SK-N-SH treated with all-trans-retinoic acid at 6 μM for 48 hours (cell line): ENCODE results near the gene SMIM7.
A peak's percentile ranks its signal among the peaks of the same experiment; 100 is the strongest.

Experiments
- ATAC-seq: fragments of 200-7000 bp; cut with Tn5 transposase; 3 replicates; pipeline ENCODE4 v1.9.1; 2020; ENCODE audit warnings: mild to moderate bottlenecking, moderate library complexity
- ARNTL ChIP-seq: fragments of 450-650 bp; formaldehyde crosslinking; IDR thresholded peaks from 2 replicates; pipeline ENCODE4 v1.5.0; 2020; ENCODE audit warnings: low read depth, mild to moderate bottlenecking, moderate library complexity, borderline replicate concordance
- BACH2 ChIP-seq: fragments of 250-450 bp; sonication (Bioruptor Pico); IDR thresholded peaks from 2 replicates; pipeline ENCODE4 v1.9.0; 2021; ENCODE audit warnings: mild to moderate bottlenecking, borderline replicate concordance
- CSDC2 ChIP-seq: fragments of 250-450 bp; sonication (Bioruptor Pico); IDR thresholded peaks from 2 replicates; pipeline ENCODE4 v1.5.0; 2020; ENCODE audit warnings: mild to moderate bottlenecking, moderate library complexity
- CSRNP3 ChIP-seq: fragments of 250-450 bp; sonication (Bioruptor Pico); IDR thresholded peaks from 2 replicates; pipeline ENCODE4 v1.5.1; 2021; ENCODE audit warnings: mild to moderate bottlenecking, moderate library complexity
- ESRRG ChIP-seq: fragments of 250-450 bp; sonication (Bioruptor Pico); IDR thresholded peaks from 2 replicates; pipeline ENCODE4 v1.6.1; 2021; ENCODE audit warnings: mild to moderate bottlenecking
- GLIS3 ChIP-seq: fragments of 250-450 bp; sonication (Bioruptor Pico); IDR thresholded peaks from 2 replicates; pipeline ENCODE4 v1.5.0; 2020; ENCODE audit warnings: mild to moderate bottlenecking, moderate library complexity
- ISL1 ChIP-seq: fragments of 250-450 bp; sonication (Bioruptor Pico); IDR thresholded peaks from 2 replicates; pipeline ENCODE4 v2.1.2; 2022; ENCODE audit warnings: mild to moderate bottlenecking, moderate library complexity
- OSR1 ChIP-seq: fragments of 250-450 bp; sonication (Bioruptor Pico); IDR thresholded peaks from 2 replicates; pipeline ENCODE4 v1.8.0; 2022; ENCODE audit warnings: moderate library complexity, mild to moderate bottlenecking, inconsistent platforms
- PATZ1 ChIP-seq: fragments of 250-450 bp; sonication (Bioruptor Pico); IDR thresholded peaks from 2 replicates; pipeline ENCODE4 v1.8.0; 2020; ENCODE audit warnings: mild to moderate bottlenecking, moderate library complexity, borderline replicate concordance
- PPARA ChIP-seq: fragments of 250-450 bp; sonication (Bioruptor Pico); IDR thresholded peaks from 2 replicates; pipeline ENCODE4 v1.5.0; 2020; ENCODE audit warnings: mild to moderate bottlenecking, borderline replicate concordance
- RARB ChIP-seq: fragments of 250-450 bp; sonication (Bioruptor Pico); IDR thresholded peaks from 2 replicates; pipeline ENCODE4 v1.8.0; 2021; ENCODE audit warnings: mild to moderate bottlenecking, moderate library complexity
- SNAI2 ChIP-seq: fragments of 250-450 bp; sonication (Bioruptor Pico); IDR thresholded peaks from 2 replicates; pipeline ENCODE4 v1.5.0; 2020; ENCODE audit warnings: mild to moderate bottlenecking, moderate library complexity
- TCF4 ChIP-seq: fragments of 250-450 bp; sonication (Bioruptor Pico); IDR thresholded peaks from 2 replicates; pipeline ENCODE4 v1.8.0; 2021; ENCODE audit warnings: mild to moderate bottlenecking, moderate library complexity, borderline replicate concordance
- TOX ChIP-seq: fragments of 250-450 bp; sonication (Bioruptor Pico); IDR thresholded peaks from 2 replicates; pipeline ENCODE4 v1.8.0; 2021; ENCODE audit warnings: mild to moderate bottlenecking, moderate library complexity, borderline replicate concordance
- ZC3H10 ChIP-seq: fragments of 250-450 bp; sonication (Bioruptor Pico); IDR thresholded peaks from 2 replicates; pipeline ENCODE4 v1.5.1; 2021; ENCODE audit warnings: mild to moderate bottlenecking, moderate library complexity
- ZFP3 ChIP-seq: fragments of 250-450 bp; sonication (Bioruptor Pico); IDR thresholded peaks from 2 replicates; pipeline ENCODE4 v1.5.0; 2020; ENCODE audit warnings: mild to moderate bottlenecking, moderate library complexity
- ZFP30 ChIP-seq: fragments of 450-650 bp; formaldehyde crosslinking; IDR thresholded peaks from 2 replicates; pipeline ENCODE4 v1.5.0; 2022; ENCODE audit warnings: mild to moderate bottlenecking, moderate library complexity
- ZNF565 ChIP-seq: fragments of 450-650 bp; formaldehyde crosslinking; conservative IDR thresholded peaks from 2 replicates; pipeline ENCODE4 v1.5.0; 2020; ENCODE audit warnings: low read depth, mild to moderate bottlenecking, moderate library complexity
- ZNF70 ChIP-seq: fragments of 450-650 bp; formaldehyde crosslinking; IDR thresholded peaks from 2 replicates; pipeline ENCODE4 v1.5.0; 2020; ENCODE audit warnings: mild to moderate bottlenecking, moderate library complexity
- ZNF8 ChIP-seq: fragments of 450-650 bp; formaldehyde crosslinking; IDR thresholded peaks from 2 replicates; pipeline ENCODE4 v1.5.0; 2020; ENCODE audit warnings: mild to moderate bottlenecking, moderate library complexity
- TF ChIP-seq, protein P1 (sequence below): fragments of 250-450 bp; sonication (Bioruptor Pico); IDR thresholded peaks from 2 replicates; pipeline ENCODE4 v1.8.0; 2021; ENCODE audit warnings: low read depth, mild to moderate bottlenecking, moderate library complexity, borderline replicate concordance
- TF ChIP-seq, protein P2 (sequence below): fragments of 250-450 bp; sonication (Bioruptor Pico); IDR thresholded peaks from 2 replicates; pipeline ENCODE4 v1.5.1; 2020; ENCODE audit warnings: low read depth, mild to moderate bottlenecking, moderate library complexity
- TF ChIP-seq, protein P3 (sequence below): fragments of 250-450 bp; sonication (Bioruptor Pico); IDR thresholded peaks from 2 replicates; pipeline ENCODE4 v1.5.0; 2020; ENCODE audit warnings: mild to moderate bottlenecking, moderate library complexity

Gene SMIM7

GRCh38 chr19:16659464-16659831, 496 bp downstream of the SMIM7 start:
- peak; percentile 5 for ATAC-seq
- TF ChIP-seq ZC3H10 (CRISPR knock-in tag) (no peak), ZNF70 (CRISPR knock-in tag) (no peak), PPARA (no peak), ESRRG (CRISPR knock-in tag) (no peak), ZFP30 (CRISPR knock-in tag) (no peak), TCF4 (CRISPR knock-in tag) (no peak), RARB (CRISPR knock-in tag) (no peak), OSR1 (no peak), TOX (no peak), ZNF565 (no peak), SNAI2 (CRISPR knock-in tag) (no peak), ARNTL (CRISPR knock-in tag) (no peak), ISL1 (no peak), CSRNP3 (CRISPR knock-in tag) (no peak), CSDC2 (CRISPR knock-in tag) (no peak), ZFP3 (CRISPR knock-in tag) (no peak), BACH2 (no peak)
- TF ChIP-seq, protein P1, sequence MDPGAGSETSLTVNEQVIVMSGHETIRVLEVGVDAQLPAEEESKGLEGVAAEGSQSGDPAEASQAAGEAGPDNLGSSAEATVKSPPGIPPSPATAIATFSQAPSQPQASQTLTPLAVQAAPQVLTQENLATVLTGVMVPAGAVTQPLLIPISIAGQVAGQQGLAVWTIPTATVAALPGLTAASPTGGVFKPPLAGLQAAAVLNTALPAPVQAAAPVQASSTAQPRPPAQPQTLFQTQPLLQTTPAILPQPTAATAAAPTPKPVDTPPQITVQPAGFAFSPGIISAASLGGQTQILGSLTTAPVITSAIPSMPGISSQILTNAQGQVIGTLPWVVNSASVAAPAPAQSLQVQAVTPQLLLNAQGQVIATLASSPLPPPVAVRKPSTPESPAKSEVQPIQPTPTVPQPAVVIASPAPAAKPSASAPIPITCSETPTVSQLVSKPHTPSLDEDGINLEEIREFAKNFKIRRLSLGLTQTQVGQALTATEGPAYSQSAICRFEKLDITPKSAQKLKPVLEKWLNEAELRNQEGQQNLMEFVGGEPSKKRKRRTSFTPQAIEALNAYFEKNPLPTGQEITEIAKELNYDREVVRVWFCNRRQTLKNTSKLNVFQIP (CRISPR knock-in tag) = no peak
- TF ChIP-seq, protein P2, sequence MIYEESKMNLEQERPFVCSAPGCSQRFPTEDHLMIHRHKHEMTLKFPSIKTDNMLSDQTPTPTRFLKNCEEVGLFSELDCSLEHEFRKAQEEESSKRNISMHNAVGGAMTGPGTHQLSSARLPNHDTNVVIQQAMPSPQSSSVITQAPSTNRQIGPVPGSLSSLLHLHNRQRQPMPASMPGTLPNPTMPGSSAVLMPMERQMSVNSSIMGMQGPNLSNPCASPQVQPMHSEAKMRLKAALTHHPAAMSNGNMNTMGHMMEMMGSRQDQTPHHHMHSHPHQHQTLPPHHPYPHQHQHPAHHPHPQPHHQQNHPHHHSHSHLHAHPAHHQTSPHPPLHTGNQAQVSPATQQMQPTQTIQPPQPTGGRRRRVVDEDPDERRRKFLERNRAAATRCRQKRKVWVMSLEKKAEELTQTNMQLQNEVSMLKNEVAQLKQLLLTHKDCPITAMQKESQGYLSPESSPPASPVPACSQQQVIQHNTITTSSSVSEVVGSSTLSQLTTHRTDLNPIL = no peak
- TF ChIP-seq, protein P3, sequence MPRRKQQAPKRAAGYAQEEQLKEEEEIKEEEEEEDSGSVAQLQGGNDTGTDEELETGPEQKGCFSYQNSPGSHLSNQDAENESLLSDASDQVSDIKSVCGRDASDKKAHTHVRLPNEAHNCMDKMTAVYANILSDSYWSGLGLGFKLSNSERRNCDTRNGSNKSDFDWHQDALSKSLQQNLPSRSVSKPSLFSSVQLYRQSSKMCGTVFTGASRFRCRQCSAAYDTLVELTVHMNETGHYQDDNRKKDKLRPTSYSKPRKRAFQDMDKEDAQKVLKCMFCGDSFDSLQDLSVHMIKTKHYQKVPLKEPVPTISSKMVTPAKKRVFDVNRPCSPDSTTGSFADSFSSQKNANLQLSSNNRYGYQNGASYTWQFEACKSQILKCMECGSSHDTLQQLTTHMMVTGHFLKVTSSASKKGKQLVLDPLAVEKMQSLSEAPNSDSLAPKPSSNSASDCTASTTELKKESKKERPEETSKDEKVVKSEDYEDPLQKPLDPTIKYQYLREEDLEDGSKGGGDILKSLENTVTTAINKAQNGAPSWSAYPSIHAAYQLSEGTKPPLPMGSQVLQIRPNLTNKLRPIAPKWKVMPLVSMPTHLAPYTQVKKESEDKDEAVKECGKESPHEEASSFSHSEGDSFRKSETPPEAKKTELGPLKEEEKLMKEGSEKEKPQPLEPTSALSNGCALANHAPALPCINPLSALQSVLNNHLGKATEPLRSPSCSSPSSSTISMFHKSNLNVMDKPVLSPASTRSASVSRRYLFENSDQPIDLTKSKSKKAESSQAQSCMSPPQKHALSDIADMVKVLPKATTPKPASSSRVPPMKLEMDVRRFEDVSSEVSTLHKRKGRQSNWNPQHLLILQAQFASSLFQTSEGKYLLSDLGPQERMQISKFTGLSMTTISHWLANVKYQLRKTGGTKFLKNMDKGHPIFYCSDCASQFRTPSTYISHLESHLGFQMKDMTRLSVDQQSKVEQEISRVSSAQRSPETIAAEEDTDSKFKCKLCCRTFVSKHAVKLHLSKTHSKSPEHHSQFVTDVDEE (CRISPR knock-in tag) = no peak

DNA sequence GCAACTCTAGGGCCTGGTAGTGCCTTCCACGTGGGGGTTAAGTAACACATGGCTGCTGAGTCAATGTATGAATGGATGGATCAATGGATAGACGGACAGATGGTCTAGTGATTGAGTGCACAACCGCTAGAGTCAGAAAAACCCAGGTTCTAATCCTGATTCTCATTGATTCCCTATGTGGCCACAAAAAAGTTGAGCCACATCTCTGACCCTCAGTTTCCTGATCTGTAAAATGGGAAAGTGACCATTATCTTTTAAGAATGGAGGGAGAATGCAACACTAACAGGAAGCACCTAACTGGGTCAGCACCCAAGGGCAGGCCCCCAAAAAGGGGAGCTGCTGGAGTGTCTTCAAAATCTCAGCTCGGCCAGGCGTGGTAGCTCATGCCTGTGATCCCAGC, 2.6 kb downstream of the SMIM7 start:
- TF ChIP-seq ZFP3 (CRISPR knock-in tag) = no peak
- no peak for TF ChIP-seq ZC3H10 (CRISPR knock-in tag)
- no peak for TF ChIP-seq GLIS3 (CRISPR knock-in tag)
- TF ChIP-seq CSRNP3 (CRISPR knock-in tag) = no peak
- TF ChIP-seq SNAI2 (CRISPR knock-in tag) = no peak
- TF ChIP-seq RARB (CRISPR knock-in tag) = no peak
- TF ChIP-seq, all 23 proteins: peak for 0
- no peak for ATAC-seq

- ATAC-seq = no peak
- TF ChIP-seq, protein P3 (CRISPR knock-in tag) = no peak
- TF ChIP-seq ISL1 (no peak), TCF4 (CRISPR knock-in tag) (no peak), ZNF8 (CRISPR knock-in tag) (no peak), ZFP30 (CRISPR knock-in tag) (no peak), CSRNP3 (CRISPR knock-in tag) (no peak), ZFP3 (CRISPR knock-in tag) (no peak), OSR1 (no peak), PATZ1 (CRISPR knock-in tag) (no peak), ZNF70 (CRISPR knock-in tag) (no peak), TOX (no peak), ZC3H10 (CRISPR knock-in tag) (no peak)
Observed at GRCh38 chr19:16655727-16656126, 4.2 kb downstream of the SMIM7 start.
